Measurements from ENCODE around the gene RRP12. TPM values are rescaled to one million over a fixed set of nuclear protein-coding genes. Genes with fewer than 3 reads are reported as not detected.

RRP12 gene
- total and polyA plus RNA-seq, 2 of the 4 experiments (the other 2 are of a cell fraction), result 21.5 to 23.3 TPM

- TF ChIP-seq MAFK (IDR thresholded peaks at IDR 0.05; ENCODE audit: low read depth, low read length), result no peak
Measured at GRCh38 chr10:97349752-97350513, 51.2 kb downstream of the RRP12 start (continued).

- no peaks in the 10 kb centered on the region; the same call in 1 of the 2 replicates for H3K27me3 ChIP-seq (ENCODE audit: control insufficient read depth, insufficient read depth, low read length)
- H2BK120ac ChIP-seq (ENCODE audit: low read depth, low read length), result no peak overlapping the region
- dilution Hi-C loops (cut with HindIII; ENCODE audit: low sequenced_read_pairs, unreplicated experiment) (no loop called here), in situ Hi-C loops (cut with MboI; ENCODE audit: low sequenced_read_pairs) (no loop called here), intact Hi-C loops (cut with micrococcal nuclease) (no loop called here)
- H3K9me1 ChIP-seq (ENCODE audit: insufficient read depth, low read length), result peaks cover 2% of the 10 kb centered on the region
- BruUV-seq (replicated peaks), result no TSS peak
- no peak overlapping the region for H3K4me2 ChIP-seq (ENCODE audit: low read depth, low read length)
- ChIA-PET POLR2A (ENCODE audit: unreplicated experiment) (no interaction called here), CTCF (no interaction called here)
- H3K9me3 ChIP-seq (ENCODE audit: control insufficient read depth, insufficient read depth, low read length), result no peaks in the 10 kb centered on the region
- H2AK5ac ChIP-seq (ENCODE audit: low read depth, low read length), result no peak overlapping the region
- H4K8ac ChIP-seq (ENCODE audit: low read depth in 2 of 2, low read length in 2 of 2), result no peak overlapping the region
- no peak overlapping the region for H3K4me3 ChIP-seq (ENCODE audit: insufficient read depth, low read depth, low read length)
- H4K91ac ChIP-seq (ENCODE audit: insufficient read depth, low read depth, low read length), result no peak overlapping the region
- DNase-seq, result no peak
- H3K14ac ChIP-seq (replicated peaks; ENCODE audit: low read depth, low read length), result no peak overlapping the region
- no peak for TF ChIP-seq BHLHE40 (IDR thresholded peaks at IDR 0.05; ENCODE audit: low read depth, low read length)
- TF ChIP-seq CHD1 (IDR thresholded peaks at IDR 0.05; ENCODE audit: low read depth, low read length), result no peak
- TF ChIP-seq POLR2A (IDR thresholded peaks at IDR 0.05; ENCODE audit: low read depth, low read length), result no peak
- no peak for TF ChIP-seq USF2 (IDR thresholded peaks at IDR 0.05; ENCODE audit: low read depth, low read length)
- TF ChIP-seq ELK1 (IDR thresholded peaks at IDR 0.05; ENCODE audit: borderline replicate concordance, low read depth, low read length), result no peak
- TF ChIP-seq MAFK (IDR thresholded peaks at IDR 0.05; ENCODE audit: low read depth, low read length), result no peak
- TF ChIP-seq NFE2L2 (IDR thresholded peaks at IDR 0.05; ENCODE audit: low read depth, low read length), result no peak
- TF ChIP-seq MXI1 (IDR thresholded peaks at IDR 0.05; ENCODE audit: borderline replicate concordance, low read depth, low read length), result no peak
- TF ChIP-seq MAZ (IDR thresholded peaks at IDR 0.05; ENCODE audit: borderline replicate concordance, low read depth, low read length), result no peak
- no peak for TF ChIP-seq RAD21 (IDR thresholded peaks at IDR 0.05; ENCODE audit: low read length)
- TF ChIP-seq RCOR1 (IDR thresholded peaks at IDR 0.05; ENCODE audit: insufficient replicate concordance, low read length), result no peak
- no peak overlapping the region for H4K5ac ChIP-seq (ENCODE audit: low read depth, low read length)
- WGBS, 2 experiments (ENCODE audit: extremely low coverage in 2 of 2, insufficient read length in 1 of 2), result 90% methylated on average over 3 of the region's 4 CpGs; no CpG with 5 or more reads in 1 of the 2 experiments
- no peak overlapping the region for H2BK5ac ChIP-seq (ENCODE audit: low read depth, low read length, poor library complexity, severe bottlenecking)
- no peak overlapping the region for H3K27ac ChIP-seq (ENCODE audit: insufficient read depth, low read length)
- no peak overlapping the region for H3K23ac ChIP-seq (ENCODE audit: low read depth, low read length)
- H3K4ac ChIP-seq (ENCODE audit: low read depth, low read length), result no peak overlapping the region
- H3K79me1 ChIP-seq (ENCODE audit: low read depth in 1 of 2, low read length in 2 of 2), result no peaks in the 10 kb centered on the region
- no peak overlapping the region for H2AFZ ChIP-seq (replicated peaks; ENCODE audit: low read length, poor library complexity)
- no peak overlapping the region for H2BK20ac ChIP-seq (ENCODE audit: low read depth, low read length)
- H3K36me3 ChIP-seq (ENCODE audit: control insufficient read depth, insufficient read depth, low read length), result peaks cover 3% of the 10 kb centered on the region; the same call in 1 of the 2 replicates
- no peak overlapping the region for H2AK9ac ChIP-seq (replicated peaks; ENCODE audit: low read depth, low read length, poor library complexity)
- no peak overlapping the region for H2BK15ac ChIP-seq (ENCODE audit: low read depth, low read length)
- no peak overlapping the region for H3K56ac ChIP-seq (ENCODE audit: extremely low read depth, insufficient read depth, low read length)
- H3K18ac ChIP-seq (ENCODE audit: low read depth, low read length), result no peak overlapping the region
- ATAC-seq (ENCODE audit: low read depth), result no peak
- peaks cover 5% of the 10 kb centered on the region; the same call in 1 of the 2 replicates for H3K4me1 ChIP-seq (ENCODE audit: control insufficient read depth, insufficient read depth, low read length)
- no peaks in the 10 kb centered on the region for H4K20me1 ChIP-seq (ENCODE audit: insufficient read depth, low read length)
- H3K9ac ChIP-seq (ENCODE audit: low read depth, low read length), result no peak overlapping the region
Measured at GRCh38 chr10:97347317-97347716, 53.8 kb downstream of the RRP12 start.

Measured in IMR-90 (cell line).